BJ (cell line): ENCODE measurements around the gene DDX5. TPM values are rescaled to one million over a fixed set of nuclear protein-coding genes. Genes with fewer than 3 reads are reported as not detected.

Experiments used
- CTCF ChIA-PET: fragments of 350-600 bp; formaldehyde crosslinking; extraction: SDS; loops from one replicate; lab custom pipeline; 2021; ENCODE audit warnings: antibody characterized with exemption, inconsistent platforms; lab: Yijun Ruan, JAX
- POLR2A ChIA-PET: fragments of 300-600 bp; sonication (Branson Sonifier 250); formaldehyde crosslinking; extraction: SDS; loops from one replicate; lab custom pipeline; 2021; ENCODE audit warnings: antibody characterized with exemption; lab: Charles Lee
- DNase-seq: peaks from one replicate; pipeline ENCODE4 v3.0.0-alpha.2; 2011; ENCODE audit warnings: low read depth
- H3K27me3 ChIP-seq: 2 replicates; pipeline ENCODE4 v1.6.0; 2011; ENCODE audit warnings: low read length; ENCODE audit not compliant: control insufficient read depth, insufficient read depth
- H3K36me3 ChIP-seq: 2 replicates; pipeline ENCODE4 v1.5.1; 2011; ENCODE audit warnings: low read length; ENCODE audit not compliant: control insufficient read depth, insufficient read depth
- H3K4me3 ChIP-seq: 2 replicates; pipeline ENCODE4 v1.5.1; 2011; ENCODE audit warnings: low read depth, mild to moderate bottlenecking, control low read depth, low read length
- polyA plus RNA-seq: library from polyadenylated mRNA; depleted of rRNA; stranded (reverse); fragments of >200 nt; gene quantifications from 2 replicates; pipeline ENCODE4 v1.2.3, GENCODE V29; 2011
- TF ChIP-seq, protein P1 (sequence below): IDR thresholded peaks from 2 replicates; pipeline ENCODE4 v1.5.1; 2011; ENCODE audit warnings: low read depth, mild to moderate bottlenecking, control low read depth, inconsistent platforms, low read length, moderate library complexity; ENCODE audit not compliant: insufficient read depth

The DDX5 gene
- polyA plus RNA-seq, 1 experiment: 850 TPM

DNA sequence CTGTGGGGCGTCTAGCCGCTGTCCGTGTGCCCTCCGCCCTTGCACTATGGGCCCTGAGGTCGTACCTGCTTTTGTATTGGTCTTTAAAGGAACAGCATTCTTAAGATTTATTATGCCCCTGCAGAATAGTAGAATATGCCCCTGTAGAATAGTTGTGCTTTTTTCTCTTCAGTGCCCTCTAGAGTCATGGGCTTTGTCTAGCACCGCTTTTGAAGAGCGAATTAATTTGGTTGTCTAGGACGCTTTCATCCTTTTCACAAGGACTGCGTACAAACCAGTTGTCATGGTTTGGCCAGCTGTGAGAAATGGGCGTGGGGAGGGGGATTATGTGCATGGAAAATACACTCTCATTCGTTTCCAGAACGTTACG, 1.3 kb upstream of the DDX5 start:
- TF ChIP-seq, protein P1, sequence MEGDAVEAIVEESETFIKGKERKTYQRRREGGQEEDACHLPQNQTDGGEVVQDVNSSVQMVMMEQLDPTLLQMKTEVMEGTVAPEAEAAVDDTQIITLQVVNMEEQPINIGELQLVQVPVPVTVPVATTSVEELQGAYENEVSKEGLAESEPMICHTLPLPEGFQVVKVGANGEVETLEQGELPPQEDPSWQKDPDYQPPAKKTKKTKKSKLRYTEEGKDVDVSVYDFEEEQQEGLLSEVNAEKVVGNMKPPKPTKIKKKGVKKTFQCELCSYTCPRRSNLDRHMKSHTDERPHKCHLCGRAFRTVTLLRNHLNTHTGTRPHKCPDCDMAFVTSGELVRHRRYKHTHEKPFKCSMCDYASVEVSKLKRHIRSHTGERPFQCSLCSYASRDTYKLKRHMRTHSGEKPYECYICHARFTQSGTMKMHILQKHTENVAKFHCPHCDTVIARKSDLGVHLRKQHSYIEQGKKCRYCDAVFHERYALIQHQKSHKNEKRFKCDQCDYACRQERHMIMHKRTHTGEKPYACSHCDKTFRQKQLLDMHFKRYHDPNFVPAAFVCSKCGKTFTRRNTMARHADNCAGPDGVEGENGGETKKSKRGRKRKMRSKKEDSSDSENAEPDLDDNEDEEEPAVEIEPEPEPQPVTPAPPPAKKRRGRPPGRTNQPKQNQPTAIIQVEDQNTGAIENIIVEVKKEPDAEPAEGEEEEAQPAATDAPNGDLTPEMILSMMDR: peak; percentile 57
- peak; percentile 17 for DNase-seq
- H3K36me3 ChIP-seq: peaks cover 13% of the 10 kb centered on the region
- no peaks in the 10 kb centered on the region for H3K27me3 ChIP-seq
- peak overlapping the region; percentile 99 for H3K4me3 ChIP-seq
- CTCF ChIA-PET: interaction anchor here (0.8 to 7.5 kb wide), 8 partner anchors 8 to 88 kb away, joined by 3 to 33 read pairs (median 4); partner anchors contain the start of gene POLG2
- POLR2A ChIA-PET: interaction anchor here (0.7 to 1.2 kb wide), 2 partner anchors 150 to 172 kb away, joined by 3 to 6 read pairs; no protein-coding TSS in a partner anchor

DNA sequence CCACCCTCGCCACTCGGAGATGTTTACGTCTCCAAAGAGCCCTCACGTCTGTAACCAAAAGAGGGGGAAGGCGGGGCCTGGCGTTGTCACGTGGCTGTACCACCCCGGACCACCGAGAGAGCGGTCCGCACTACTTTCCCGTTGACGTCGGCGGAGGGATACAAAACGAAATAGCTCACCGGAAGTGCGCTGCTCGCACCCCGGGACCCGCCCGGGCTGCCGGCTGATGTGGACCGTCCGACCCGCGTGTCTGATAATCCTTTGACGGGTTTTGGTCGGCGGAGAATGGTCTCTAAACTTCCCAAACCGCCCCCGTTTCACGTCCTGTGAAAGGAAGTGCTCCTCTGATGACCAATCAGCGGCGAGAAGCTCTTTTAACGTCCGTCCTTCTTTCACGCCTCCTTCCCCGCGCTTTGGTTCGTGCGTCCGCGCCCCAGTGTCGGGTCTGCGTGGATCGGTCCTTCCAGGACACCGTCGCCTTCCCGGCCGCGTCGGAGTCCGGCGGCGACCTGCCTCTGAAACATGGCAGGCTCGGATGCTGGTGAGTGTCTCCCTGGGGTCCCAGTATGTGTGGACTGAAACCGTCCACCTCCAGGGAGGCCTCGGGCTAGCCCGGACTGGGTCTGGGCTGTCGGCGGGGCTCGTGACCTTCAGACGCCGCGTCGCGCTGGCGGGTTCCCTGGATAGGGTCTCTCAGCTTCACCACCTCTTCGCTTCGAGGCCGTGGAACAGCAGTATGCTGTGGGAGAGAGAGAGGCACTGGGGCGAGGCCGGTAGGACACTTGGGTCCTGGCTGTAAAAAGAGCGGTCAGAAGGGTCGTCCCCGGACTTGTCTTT, 705 bp upstream of the DDX5 start, which contains the start of gene CEP95:
Gene CEP95, plus strand, starts transcription at position 402 of the 837 bp plus-strand sequence. Its CDS starts 121 bp downstream, at position 523.
- Histone ChIP-seq H3K27me3 (no peaks in the 10 kb centered on the region), H3K36me3 (peaks cover 18% of the 10 kb centered on the region), H3K4me3 (peak within 1 kb of the TSS; percentile 99)
- POLR2A ChIA-PET: interaction anchor here (0.6 to 1.2 kb wide), 7 partner anchors 10 to 1142 kb away, joined by 3 to 9 read pairs (median 4); partner anchors contain the start of gene POLG2
- DNase-seq: peak; percentile 80
- CTCF ChIA-PET: interaction anchor here (1.1 to 7.5 kb wide), 5 partner anchors 14 to 87 kb away, joined by 3 to 33 read pairs (median 10); no protein-coding TSS in a partner anchor
- TF ChIP-seq, protein P1: no peak

DNA sequence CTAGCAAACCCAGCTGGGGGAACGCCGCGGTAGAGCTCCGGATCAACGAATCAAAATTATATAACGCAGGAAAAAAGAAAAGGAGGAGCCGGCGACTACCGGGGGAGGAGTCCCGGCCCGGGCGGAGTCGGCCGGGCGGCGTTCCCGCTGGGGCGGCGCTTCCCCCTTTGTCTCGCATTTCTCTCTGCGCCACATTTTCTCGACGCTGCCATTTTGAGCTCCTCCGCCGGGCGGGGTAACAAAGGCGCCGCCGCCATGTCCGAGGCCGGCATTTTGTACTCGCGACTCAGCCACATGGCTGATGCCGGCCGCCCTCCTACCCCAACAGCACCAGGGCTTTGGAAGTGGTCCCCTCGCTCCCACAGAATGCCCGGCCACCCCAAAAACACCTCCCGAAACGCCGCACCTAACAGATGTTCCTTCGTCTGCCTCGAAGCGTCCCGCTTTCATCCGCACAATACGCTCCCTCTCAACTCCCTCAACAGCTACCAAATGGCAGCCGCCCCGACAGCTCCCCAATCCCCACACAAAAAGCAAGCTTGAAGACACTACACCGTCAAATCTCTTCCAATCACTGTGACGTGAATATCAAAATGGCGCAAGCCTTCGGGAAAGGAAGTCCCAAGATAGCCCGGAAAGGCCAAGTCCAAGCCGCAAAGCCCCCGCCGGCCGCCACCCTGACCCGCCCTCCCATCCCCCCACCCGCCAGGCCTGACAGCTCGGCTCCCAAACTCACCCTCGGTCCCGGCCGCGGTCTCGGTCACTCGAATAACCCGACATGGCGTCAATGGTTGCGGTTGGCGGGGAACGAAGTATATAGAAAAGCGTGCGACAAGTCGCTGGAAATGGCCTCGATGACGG, 519 bp downstream of the DDX5 start:
- peak overlapping the region; percentile 99 for H3K4me3 ChIP-seq
- ChIA-PET CTCF (interaction anchor here (0.5 to 7.5 kb wide), 6 partner anchors 8 to 143 kb away, joined by 3 to 33 read pairs (median 5); partner anchors contain the start of gene POLG2), POLR2A (interaction anchor here (0.5 to 1.2 kb wide), 11 partner anchors 9 to 1465 kb away, joined by 3 to 20 read pairs (median 5); partner anchors contain the start of gene POLG2)
- peak; percentile 18 for DNase-seq
- TF ChIP-seq, protein P1: no peak
- H3K36me3 ChIP-seq: peaks cover 28% of the 10 kb centered on the region
- H3K27me3 ChIP-seq: no peaks in the 10 kb centered on the region

DNA sequence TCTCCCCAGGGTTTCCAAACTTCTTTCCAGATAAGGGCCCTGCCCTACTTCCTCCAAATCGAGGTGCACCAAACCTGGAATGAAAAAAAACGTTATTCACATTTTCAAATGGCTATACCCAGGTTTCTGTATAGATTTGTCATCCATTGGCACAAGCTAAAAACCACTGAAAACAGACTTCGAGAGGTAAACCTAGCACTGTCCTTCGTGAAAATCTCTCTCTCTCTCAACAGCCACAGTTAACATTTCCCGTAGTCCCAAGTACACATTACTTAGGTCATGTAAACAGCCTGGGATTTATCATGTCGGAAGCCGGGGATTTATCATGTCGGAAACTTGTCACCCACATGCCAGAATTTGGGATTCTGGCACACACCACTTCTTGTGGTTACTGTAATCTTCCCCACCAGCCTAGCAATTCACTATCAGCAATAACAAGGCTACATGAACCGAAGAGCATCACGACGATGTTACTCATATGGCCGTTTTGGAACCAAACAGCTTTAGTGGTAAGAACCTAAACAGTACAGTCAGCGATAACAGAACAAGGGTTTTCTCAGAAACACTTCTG, 1.2 kb downstream of the DDX5 start:
- Histone ChIP-seq H3K36me3 (peaks cover 33% of the 10 kb centered on the region), H3K4me3 (peak overlapping the region; percentile 99), H3K27me3 (no peaks in the 10 kb centered on the region)
- TF ChIP-seq, protein P1: no peak
- no peak for DNase-seq
- ChIA-PET CTCF (interaction anchor here (0.5 to 7.5 kb wide), 7 partner anchors 8 to 144 kb away, joined by 3 to 33 read pairs (median 5); partner anchors contain the start of gene POLG2), POLR2A (interaction anchor here (0.5 to 1.0 kb wide), 7 partner anchors 8 to 1464 kb away, joined by 3 to 8 read pairs (median 3); partner anchors contain the start of gene POLG2)
